Choroid plexus epithelial cell (primary cell): Measurements from ENCODE around the gene PLEKHM3.

Source experiments
- DNase-seq: peaks from one replicate; pipeline ENCODE4 v3.0.0-alpha.2; 2010; ENCODE audit warnings: low read depth
- H3K4me3 ChIP-seq: 2 replicates; pipeline ENCODE4 v1.5.1; 2011; ENCODE audit warnings: low read depth, mild to moderate bottlenecking, control low read depth, low read length, moderate library complexity
- CTCF ChIP-seq: conservative IDR thresholded peaks from 2 replicates; pipeline ENCODE4 v1.5.1; 2011; ENCODE audit warnings: low read depth, mild to moderate bottlenecking, control low read depth, inconsistent platforms, low read length, moderate library complexity

Gene PLEKHM3

GRCh38 chr2:207956771-207957170, 68.6 kb downstream of the PLEKHM3 start:
- no peak for DNase-seq
- TF ChIP-seq CTCF, result no peak
- no peak overlapping the region for H3K4me3 ChIP-seq

GRCh38 chr2:207955456-207955855, 69.9 kb downstream of the PLEKHM3 start:
- no peak for TF ChIP-seq CTCF
- H3K4me3 ChIP-seq, result no peak overlapping the region
- DNase-seq, result no peak

- DNase-seq, result no peak
- no peak overlapping the region for H3K4me3 ChIP-seq
- TF ChIP-seq CTCF, result no peak
Measured at GRCh38 chr2:207953354-207953753, 72.0 kb downstream of the PLEKHM3 start.

DNA sequence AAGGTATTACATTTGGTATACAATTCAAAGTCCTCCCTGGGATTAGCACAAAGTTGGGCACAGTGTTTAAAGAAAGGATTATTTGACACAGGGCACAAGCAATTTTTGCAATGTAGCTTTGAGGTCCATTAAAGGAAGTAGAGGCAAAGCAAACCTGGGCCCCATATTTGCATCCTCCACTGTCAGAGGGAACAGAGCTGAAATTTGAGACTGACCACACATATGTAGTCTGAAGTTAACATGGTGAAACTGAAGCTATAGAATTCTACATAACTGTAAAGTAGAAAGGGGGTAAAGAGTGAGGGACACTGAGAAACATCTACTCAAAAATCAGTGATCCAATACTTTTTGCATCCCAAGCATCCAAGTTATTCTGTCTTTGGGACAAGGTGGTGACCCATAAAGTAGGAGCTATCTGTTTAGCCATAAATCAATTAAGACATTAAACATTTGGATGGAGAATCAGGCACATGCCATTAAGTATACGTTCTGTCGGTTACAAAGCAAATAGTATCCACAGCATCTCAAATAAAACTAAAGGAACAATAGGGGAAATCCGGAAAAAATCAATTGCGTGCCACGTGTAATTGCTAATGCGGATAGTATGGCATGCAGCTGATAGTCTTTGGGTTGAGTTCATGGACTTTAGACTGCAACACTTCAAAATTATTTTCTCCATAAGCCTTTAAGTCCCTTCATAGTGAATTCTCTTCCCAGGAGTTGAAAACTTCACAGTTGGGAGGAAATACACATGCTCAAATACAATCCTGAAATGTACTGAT, 72.6 kb downstream of the PLEKHM3 start:
- H3K4me3 ChIP-seq, result no peak overlapping the region
- no peak for TF ChIP-seq CTCF
- no peak for DNase-seq

- TF ChIP-seq CTCF, result no peak
- no peak for DNase-seq
- no peak overlapping the region for H3K4me3 ChIP-seq
Measured at GRCh38 chr2:207951734-207952470, 73.4 kb downstream of the PLEKHM3 start.

- DNase-seq, result no peak
- no peak overlapping the region for H3K4me3 ChIP-seq
- no peak for TF ChIP-seq CTCF
Measured at GRCh38 chr2:207950761-207951114, 74.6 kb downstream of the PLEKHM3 start.
